WERI-Rb-1 (cell line): ENCODE data around the gene TASP1.
"Not testable (repeated sequence)": the region's sequence is repeated elsewhere in the genome, so short reads cannot be mapped to it uniquely, and the experiment has no call there.

ENCODE experiments used
- DNase-seq: peaks from one replicate; pipeline ENCODE4 v3.0.0-alpha.2; 2020
- H3K27ac ChIP-seq: fragments of 250-450 bp; sonication (Bioruptor Pico); 2 replicates; pipeline ENCODE4 v1.5.1; 2020; ENCODE audit warnings: mild to moderate bottlenecking, moderate library complexity
- H3K27me3 ChIP-seq: fragments of 250-450 bp; sonication (Bioruptor Pico); 2 replicates; pipeline ENCODE4 v1.5.1; 2021; ENCODE audit warnings: mild to moderate bottlenecking, low read depth, moderate library complexity; ENCODE audit not compliant: insufficient read depth, severe bottlenecking
- H3K36me3 ChIP-seq: fragments of 250-450 bp; sonication (Bioruptor Pico); 2 replicates; pipeline ENCODE4 v1.5.1; 2020; ENCODE audit warnings: mild to moderate bottlenecking, moderate library complexity
- H3K4me3 ChIP-seq: 2 replicates; pipeline ENCODE4 v1.5.1; 2011; ENCODE audit warnings: low read depth, mild to moderate bottlenecking, control low read depth, low read length
- H3K9me3 ChIP-seq: fragments of 250-450 bp; sonication (Bioruptor Pico); 2 replicates; pipeline ENCODE4 v1.5.1; 2021; ENCODE audit warnings: mild to moderate bottlenecking, moderate library complexity; ENCODE audit not compliant: severe bottlenecking
- TF ChIP-seq, protein P1 (sequence below): IDR thresholded peaks from 2 replicates; pipeline ENCODE4 v1.5.1; 2011; ENCODE audit warnings: low read depth, mild to moderate bottlenecking, control low read depth, inconsistent platforms, low read length

Gene TASP1

DNA sequence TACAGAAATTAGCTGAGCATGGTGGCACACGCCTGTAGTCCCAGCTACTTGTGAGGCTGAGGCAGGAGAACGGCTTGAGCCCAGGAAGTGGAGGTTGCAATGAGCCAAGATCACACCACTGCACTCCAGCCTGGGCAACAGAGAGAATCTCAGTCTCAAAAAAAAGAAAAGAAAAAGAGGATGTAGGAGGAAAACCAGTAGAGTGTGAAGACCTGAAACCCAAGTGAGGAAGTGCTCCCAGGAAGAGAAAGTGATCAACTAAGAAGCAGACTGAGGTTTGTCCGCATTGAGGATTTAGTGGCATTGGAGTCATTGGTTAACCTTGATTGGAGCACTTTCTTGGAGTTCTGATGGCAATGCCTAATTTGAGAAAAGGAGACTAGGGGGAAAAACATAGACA, 20.6 kb upstream of the TASP1 start:
- Histone ChIP-seq H3K36me3 (no peaks in the 10 kb centered on the region), H3K27me3 (no peaks in the 10 kb centered on the region), H3K9me3 (no peaks in the 10 kb centered on the region), H3K27ac (no peak overlapping the region), H3K4me3 (no peak overlapping the region)
- TF ChIP-seq, protein P1, sequence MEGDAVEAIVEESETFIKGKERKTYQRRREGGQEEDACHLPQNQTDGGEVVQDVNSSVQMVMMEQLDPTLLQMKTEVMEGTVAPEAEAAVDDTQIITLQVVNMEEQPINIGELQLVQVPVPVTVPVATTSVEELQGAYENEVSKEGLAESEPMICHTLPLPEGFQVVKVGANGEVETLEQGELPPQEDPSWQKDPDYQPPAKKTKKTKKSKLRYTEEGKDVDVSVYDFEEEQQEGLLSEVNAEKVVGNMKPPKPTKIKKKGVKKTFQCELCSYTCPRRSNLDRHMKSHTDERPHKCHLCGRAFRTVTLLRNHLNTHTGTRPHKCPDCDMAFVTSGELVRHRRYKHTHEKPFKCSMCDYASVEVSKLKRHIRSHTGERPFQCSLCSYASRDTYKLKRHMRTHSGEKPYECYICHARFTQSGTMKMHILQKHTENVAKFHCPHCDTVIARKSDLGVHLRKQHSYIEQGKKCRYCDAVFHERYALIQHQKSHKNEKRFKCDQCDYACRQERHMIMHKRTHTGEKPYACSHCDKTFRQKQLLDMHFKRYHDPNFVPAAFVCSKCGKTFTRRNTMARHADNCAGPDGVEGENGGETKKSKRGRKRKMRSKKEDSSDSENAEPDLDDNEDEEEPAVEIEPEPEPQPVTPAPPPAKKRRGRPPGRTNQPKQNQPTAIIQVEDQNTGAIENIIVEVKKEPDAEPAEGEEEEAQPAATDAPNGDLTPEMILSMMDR: no peak
- DNase-seq: no peak

DNA sequence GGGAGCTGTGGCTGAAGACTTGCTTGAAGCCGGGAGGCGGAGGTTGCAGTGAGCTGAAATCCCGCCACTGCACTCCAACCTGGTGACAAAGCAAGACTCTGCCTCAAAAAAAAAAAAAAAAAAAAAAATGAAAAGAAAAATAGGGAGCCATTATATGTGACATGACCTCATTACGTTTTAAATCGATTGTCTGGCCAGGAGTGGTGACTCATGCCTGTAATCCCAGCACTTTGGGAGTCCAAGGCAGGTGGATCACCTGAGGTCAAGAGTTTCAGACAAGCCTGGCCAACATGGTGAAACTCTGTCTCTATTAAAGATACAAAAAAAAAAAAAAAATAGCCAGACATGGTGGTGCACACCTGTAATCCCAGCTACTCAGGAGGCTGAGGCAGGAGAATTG, 19.3 kb upstream of the TASP1 start:
- not testable (repeated sequence) for H3K9me3 ChIP-seq, H3K36me3 ChIP-seq, H3K4me3 ChIP-seq, H3K27ac ChIP-seq, H3K27me3 ChIP-seq, DNase-seq

DNA sequence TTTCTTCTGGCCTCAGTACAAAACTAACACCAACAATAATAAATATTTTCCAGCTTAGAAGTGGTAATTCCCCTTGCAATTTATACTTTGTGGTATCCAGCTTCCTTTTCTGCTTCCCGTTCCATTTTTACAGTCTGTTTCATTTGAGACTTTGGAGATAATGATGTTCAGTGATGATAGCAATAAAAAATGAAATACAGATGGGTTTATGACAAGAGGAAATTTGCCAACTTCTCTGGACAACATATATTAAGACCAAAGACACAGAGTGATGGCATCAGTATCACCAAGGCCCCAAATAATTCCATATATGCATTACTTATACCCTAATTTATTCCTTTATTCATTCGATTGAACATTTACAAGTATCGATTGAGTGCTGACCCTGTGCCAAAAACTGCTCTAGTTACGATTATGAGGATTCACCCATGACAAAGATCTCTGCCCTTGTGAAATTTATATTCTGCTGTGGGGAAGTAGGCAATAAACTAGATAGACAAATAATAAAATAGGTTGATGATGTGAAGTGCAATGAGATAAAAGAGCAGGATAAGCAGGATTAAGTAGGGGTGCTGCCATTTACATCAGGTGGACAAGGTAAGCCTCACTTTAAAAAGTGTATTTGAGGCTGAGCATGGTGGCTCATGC, 18.1 kb upstream of the TASP1 start:
- no peaks in the 10 kb centered on the region for H3K36me3 ChIP-seq
- no peak overlapping the region for H3K4me3 ChIP-seq
- H3K27me3 ChIP-seq: no peaks in the 10 kb centered on the region
- H3K27ac ChIP-seq: no peak overlapping the region
- no peak for DNase-seq
- H3K9me3 ChIP-seq: no peaks in the 10 kb centered on the region
- TF ChIP-seq, protein P1: no peak

DNA sequence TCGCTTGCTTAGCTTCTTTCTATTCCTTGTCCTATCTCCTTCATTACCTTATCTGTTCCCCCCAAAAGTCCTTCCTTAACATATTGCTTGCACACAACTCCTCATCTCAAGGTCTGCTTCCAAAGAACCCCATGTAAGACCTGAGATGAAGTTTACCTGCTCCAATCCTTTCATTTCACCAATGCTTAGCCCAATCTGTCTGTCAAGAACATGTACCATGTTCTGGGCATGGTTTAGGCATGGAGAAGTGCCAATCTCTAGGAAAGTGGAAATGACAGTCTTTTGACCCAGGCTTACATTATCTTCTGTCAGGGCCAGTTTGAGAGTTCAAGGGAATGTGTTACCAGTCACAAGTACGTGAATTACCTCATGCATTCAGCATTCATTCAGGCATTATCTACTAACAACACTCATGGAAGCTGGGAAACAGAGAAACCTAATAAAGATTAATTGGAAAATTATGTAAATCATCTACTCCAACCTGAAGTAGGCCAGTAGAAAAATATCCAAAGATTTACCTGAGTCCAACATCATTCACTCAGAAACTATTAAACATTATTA, 15.8 kb upstream of the TASP1 start:
- Histone ChIP-seq H3K9me3 (no peaks in the 10 kb centered on the region), H3K27ac (no peak overlapping the region), H3K36me3 (no peaks in the 10 kb centered on the region), H3K4me3 (no peak overlapping the region), H3K27me3 (no peaks in the 10 kb centered on the region)
- DNase-seq: no peak
- TF ChIP-seq, protein P1: no peak

DNA sequence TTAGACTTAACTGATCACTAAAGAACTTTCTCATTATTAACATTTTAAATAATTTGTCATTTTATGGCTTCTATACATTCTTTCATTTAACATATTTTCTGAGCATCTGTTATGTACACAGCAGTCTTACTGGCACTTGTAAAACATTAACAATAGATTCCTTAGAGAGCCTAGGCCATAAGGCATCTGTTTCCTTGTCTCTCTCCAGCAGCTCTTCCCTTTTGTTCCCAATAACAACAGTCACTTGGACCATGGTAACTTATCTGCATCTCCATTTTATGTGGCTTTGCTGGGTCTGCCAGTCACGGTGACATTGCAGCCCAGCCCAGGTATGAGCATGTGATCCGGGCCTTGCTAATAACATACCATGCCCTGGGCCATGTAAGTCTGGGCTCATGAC, 11.7 kb upstream of the TASP1 start:
- DNase-seq: no peak
- no peaks in the 10 kb centered on the region for H3K9me3 ChIP-seq
- H3K4me3 ChIP-seq: no peak overlapping the region
- no peaks in the 10 kb centered on the region for H3K27me3 ChIP-seq
- H3K27ac ChIP-seq: no peak overlapping the region
- no peaks in the 10 kb centered on the region for H3K36me3 ChIP-seq
- TF ChIP-seq, protein P1: no peak

DNA sequence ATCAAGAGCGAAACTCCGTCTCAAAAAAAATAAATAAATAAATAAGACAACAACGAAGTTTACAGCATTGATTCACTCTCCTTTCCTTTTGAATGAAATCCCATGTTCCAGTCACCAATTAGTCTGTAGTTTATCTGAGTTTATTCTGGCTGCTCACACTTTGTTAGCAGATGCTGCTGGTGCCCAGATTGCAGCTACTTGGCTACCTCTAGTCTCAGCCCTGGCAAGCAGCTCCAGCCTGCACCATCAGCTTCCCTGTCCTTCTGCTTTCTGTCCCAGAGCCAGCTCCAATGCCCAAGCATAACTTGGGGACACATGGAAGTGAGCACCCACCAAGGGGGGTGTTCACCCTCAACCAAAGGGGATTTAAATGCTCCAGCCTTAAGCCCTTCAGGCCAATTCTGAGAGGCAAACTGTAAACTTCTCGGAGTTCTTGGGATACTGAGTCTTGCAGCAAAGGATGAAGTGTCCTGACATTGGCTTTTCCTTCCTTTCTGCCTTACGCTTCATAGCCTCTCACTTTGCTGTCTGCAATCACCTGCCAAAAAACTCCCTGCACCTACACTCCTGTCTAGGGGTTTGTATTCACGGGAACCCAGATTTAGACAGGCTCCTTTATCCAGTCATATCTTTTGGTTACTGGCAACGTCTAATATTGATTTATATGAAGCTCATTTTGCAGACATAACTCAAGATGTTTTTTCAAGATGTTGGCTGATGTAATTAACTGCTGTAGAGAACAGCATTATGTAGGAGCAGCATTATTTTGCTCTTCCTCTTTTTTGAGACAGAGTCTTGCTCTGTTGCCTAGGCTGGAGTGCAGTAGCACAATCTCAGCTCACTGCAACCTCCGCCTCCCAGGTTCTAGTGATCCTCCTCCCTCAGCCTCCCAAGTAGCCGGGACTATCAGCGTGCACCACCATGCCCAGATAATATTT, 9.8 kb upstream of the TASP1 start:
- TF ChIP-seq, protein P1: no peak
- no peaks in the 10 kb centered on the region for H3K27me3 ChIP-seq

More for the DNA sequence above, 9.8 kb upstream of the TASP1 start:
- H3K27ac ChIP-seq: no peak overlapping the region
- DNase-seq: no peak
- no peak overlapping the region for H3K4me3 ChIP-seq
- H3K36me3 ChIP-seq: no peaks in the 10 kb centered on the region
- H3K9me3 ChIP-seq: no peaks in the 10 kb centered on the region
